ENCODE results near the gene CCDC7.

DNA sequence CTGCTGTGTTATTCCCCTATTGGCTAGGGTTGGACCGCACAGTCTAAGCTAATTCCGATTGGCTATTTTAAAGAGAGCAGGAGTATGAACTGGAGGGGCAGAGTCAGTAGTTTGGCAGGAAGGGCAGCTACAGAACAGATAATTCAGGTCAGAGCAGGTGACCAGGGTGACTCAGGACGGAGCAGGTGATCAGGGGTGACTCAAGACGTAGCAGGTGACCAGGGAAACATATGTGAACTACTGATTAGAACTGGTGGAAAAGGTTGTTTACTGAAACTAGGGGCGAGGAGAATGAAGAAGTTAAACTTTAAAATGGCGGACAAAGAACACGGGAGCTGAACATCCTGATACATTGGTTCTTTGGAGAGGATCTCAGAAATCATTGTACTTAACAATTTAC lies 102.3 kb downstream of the CCDC7 start:
- TF ChIP-seq CTCF (IDR thresholded peaks at IDR 0.05; ENCODE audit: poor library complexity) (no peak), EZH2 (IDR thresholded peaks at IDR 0.05; ENCODE audit: borderline replicate concordance) (no peak)
